Thoracic aorta (tissue), 2 donors: ENCODE measurements around the gene NOS1AP. TPM values are rescaled to one million over a fixed set of nuclear protein-coding genes. Genes with fewer than 3 reads are reported as not detected.

Experiments
- ATAC-seq: fragments of 150-250 bp; one replicate; pipeline ENCODE4 v1.8.0; 2017; ENCODE audit warnings: low read depth; ENCODE audit not compliant: insufficient number of reproducible peaks, low FRiP score
- DNase-seq: peaks from one replicate; pipeline ENCODE4 v3.0.0-alpha.2; 2020; ENCODE audit warnings: low spot score
- H3K27ac ChIP-seq, 2 donors: fragments of 200-600 bp; sonication (generic); 1 replicate in 1 of 2; 2 replicates in 1 of 2; pipeline ENCODE4 v1.5.1; 2016; ENCODE audit warnings: mild to moderate bottlenecking in 2 of 2, moderate library complexity in 2 of 2
- H3K27me3 ChIP-seq: fragments of 200-600 bp; sonication (generic); replicated peaks from 2 replicates; pipeline ENCODE4 v1.6.0; 2016; ENCODE audit warnings: mild to moderate bottlenecking; ENCODE audit not compliant: insufficient read depth
- H3K36me3 ChIP-seq: fragments of 200-600 bp; sonication (generic); one replicate; pipeline ENCODE4 v1.5.1; 2016
- H3K4me1 ChIP-seq, 2 donors: fragments of 200-600 bp; sonication (generic); 1 replicate in 1 of 2; 2 replicates in 1 of 2; pipeline versions ENCODE4 v1.5.1 to v1.6.0; 2016; ENCODE audit warnings: low read depth in 2 of 2, mild to moderate bottlenecking in 1 of 2; ENCODE audit not compliant: control insufficient read depth in 1 of 2
- H3K4me3 ChIP-seq: fragments of 200-600 bp; sonication (generic); 2 replicates; pipeline ENCODE4 v1.5.1; 2016; ENCODE audit warnings: mild to moderate bottlenecking
- H3K9me3 ChIP-seq: fragments of 200-600 bp; sonication (generic); 2 replicates; pipeline ENCODE4 v1.5.1; 2016
- total RNA-seq, 2 donors: library from RNA; depleted of rRNA; stranded (reverse); fragments of >200 nt; gene quantifications; one replicate each; pipeline versions ENCODE4 v1.1.0 to v1.2.3, GENCODE V29; 2016
- TF ChIP-seq, protein P1 (sequence below): fragments of 200-600 bp; sonication (generic); IDR thresholded peaks from one replicate; pipeline ENCODE4 v1.5.1; 2019; ENCODE audit warnings: antibody characterized with exemption

The NOS1AP gene
- total RNA-seq, 2 donors from 2014 or later: 6.3 to 12.2 TPM

DNA sequence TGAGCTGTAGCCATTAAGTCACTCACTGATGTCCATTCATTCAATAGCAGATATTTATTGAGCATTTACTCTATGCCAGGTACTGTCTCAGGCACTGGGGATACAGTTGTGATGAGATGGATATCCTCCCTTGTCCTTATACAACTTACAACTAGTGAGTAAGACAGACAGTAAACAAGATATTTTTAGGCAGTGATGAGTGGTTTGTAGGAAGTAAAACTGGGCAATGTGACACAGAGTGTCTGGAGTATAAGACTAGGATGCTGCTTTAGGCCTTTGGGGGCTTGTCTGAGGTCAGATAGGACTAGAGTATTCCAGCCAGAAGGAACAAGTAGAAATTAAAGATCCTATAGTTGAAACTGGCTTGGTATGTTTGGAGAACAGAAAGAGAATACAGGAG is 41.4 kb downstream of the NOS1AP start:
- no peak overlapping the region for H3K27ac ChIP-seq
- no peak for ATAC-seq
- H3K4me1 ChIP-seq: peaks cover 0 to 16% of the 10 kb centered on the region in 2 donors

DNA sequence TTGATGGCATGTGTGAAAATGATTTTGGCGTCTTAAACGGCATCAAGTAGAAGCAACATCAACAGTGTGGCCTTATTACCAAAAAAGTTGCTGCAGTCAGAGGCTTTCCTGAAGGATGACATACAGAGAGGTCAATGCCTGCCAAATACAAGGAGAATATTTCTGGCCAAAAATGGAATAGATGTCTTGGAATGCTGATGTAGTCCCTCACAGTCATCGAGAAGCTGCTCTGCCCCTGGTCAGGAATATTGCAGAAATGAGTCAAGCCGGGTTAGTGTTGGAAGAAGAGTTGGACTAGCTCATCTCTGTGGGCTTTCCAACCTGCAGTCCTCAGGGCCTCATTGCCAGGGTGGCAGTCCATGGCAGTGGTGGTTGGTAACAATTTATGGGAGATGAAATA is 42.1 kb downstream of the NOS1AP start:
- Histone ChIP-seq H3K27me3 (no peaks in the 10 kb centered on the region), H3K4me1 (peaks cover 0 to 16% of the 10 kb centered on the region in 2 donors), H3K27ac (no peak overlapping the region), H3K9me3 (no peaks in the 10 kb centered on the region), H3K36me3 (no peaks in the 10 kb centered on the region), H3K4me3 (no peak overlapping the region)
- ATAC-seq (no peak), DNase-seq (no peak)
- TF ChIP-seq, protein P1, sequence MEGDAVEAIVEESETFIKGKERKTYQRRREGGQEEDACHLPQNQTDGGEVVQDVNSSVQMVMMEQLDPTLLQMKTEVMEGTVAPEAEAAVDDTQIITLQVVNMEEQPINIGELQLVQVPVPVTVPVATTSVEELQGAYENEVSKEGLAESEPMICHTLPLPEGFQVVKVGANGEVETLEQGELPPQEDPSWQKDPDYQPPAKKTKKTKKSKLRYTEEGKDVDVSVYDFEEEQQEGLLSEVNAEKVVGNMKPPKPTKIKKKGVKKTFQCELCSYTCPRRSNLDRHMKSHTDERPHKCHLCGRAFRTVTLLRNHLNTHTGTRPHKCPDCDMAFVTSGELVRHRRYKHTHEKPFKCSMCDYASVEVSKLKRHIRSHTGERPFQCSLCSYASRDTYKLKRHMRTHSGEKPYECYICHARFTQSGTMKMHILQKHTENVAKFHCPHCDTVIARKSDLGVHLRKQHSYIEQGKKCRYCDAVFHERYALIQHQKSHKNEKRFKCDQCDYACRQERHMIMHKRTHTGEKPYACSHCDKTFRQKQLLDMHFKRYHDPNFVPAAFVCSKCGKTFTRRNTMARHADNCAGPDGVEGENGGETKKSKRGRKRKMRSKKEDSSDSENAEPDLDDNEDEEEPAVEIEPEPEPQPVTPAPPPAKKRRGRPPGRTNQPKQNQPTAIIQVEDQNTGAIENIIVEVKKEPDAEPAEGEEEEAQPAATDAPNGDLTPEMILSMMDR: no peak

More for the DNA sequence above, 41.4 kb downstream of the NOS1AP start:
- Histone ChIP-seq H3K36me3 (no peaks in the 10 kb centered on the region), H3K4me3 (no peak overlapping the region), H3K27me3 (no peaks in the 10 kb centered on the region), H3K9me3 (no peaks in the 10 kb centered on the region)
- no peak for DNase-seq
- TF ChIP-seq, protein P1: no peak

DNA sequence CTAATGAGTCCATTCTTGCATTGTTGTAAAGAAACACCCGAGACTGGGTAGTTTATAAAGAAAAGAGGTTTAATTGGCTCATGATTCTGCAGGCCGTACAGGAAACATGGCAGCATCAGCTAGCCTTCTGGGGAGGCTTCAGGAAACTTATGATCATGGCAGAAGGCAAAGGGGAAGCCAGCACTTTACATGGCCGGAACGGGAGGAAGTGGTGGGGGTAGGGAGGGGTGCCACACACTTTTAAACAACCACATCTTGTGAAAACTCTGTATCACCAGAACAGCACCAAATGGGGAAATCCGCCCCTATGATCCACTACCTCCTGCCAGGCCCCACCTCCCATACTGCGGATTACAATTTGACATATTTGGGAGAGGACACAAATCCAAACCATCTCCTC is 43.9 kb downstream of the NOS1AP start:
- Histone ChIP-seq H3K27ac (no peak overlapping the region), H3K9me3 (no peaks in the 10 kb centered on the region), H3K4me1 (peaks cover 0 to 16% of the 10 kb centered on the region in 2 donors), H3K27me3 (no peaks in the 10 kb centered on the region), H3K36me3 (no peaks in the 10 kb centered on the region), H3K4me3 (no peak overlapping the region)
- ATAC-seq (no peak), DNase-seq (no peak)
- TF ChIP-seq, protein P1: no peak

DNA sequence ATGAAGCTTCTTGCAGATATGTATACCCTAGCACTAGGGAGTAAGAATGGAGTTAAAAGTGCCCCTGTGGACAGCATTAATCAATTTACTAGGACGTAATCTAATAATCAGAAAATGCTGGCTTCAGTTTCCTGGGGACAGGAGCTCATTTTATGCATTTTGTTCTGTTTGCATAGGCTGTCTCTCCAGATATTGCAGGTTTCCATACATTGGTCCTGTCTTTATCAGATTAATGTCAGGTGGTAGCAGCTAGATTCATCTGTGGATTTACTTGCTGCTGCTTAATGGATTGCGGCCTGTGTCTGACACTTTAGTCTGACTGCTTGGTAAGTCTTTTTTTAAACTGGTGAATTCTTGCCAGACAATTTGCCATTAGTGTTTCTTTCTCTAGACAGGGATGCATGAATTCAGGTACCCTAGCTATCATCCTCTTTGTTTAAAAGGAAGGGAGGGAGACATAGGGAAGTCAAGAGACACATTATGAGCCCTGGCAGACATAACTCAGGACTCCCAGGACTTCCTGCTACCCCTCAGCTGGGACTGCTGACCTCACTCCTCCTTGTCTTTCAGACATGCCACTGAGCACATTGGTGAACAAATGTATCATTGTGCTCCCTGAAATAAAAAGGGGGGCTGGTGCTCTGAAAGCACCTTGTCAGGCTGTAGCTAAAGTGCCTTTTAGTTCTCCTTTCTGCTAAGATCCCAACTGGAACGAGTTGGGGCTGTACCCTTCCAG is 47.7 kb downstream of the NOS1AP start:
- TF ChIP-seq, protein P1: no peak
- Histone ChIP-seq H3K36me3 (no peaks in the 10 kb centered on the region), H3K27me3 (no peaks in the 10 kb centered on the region), H3K27ac (no peak overlapping the region), H3K9me3 (no peaks in the 10 kb centered on the region), H3K4me1 (peaks cover 0 to under 1% of the 10 kb centered on the region in 2 donors), H3K4me3 (no peak overlapping the region)
- DNase-seq: no peak
- no peak for ATAC-seq

DNA sequence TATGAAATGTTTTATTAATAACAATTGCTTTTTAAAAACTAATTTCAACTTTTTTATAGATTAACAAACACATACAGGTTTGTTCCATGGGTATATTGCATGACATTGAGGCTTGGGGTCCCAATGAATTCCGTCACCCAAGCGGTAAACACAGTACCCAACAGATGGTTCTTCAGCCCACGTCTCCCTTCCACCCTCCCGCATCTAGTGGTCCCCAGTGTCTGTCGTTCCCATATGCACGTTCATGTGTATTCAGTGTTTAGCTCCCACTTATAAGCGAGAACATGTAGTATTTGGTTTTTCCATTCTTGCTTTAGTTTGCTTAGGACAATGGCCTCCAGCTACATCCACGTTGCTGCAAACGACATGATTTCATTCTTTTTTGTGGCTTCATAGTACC is 48.6 kb downstream of the NOS1AP start:
- Histone ChIP-seq H3K27me3 (no peaks in the 10 kb centered on the region), H3K27ac (no peak overlapping the region), H3K36me3 (no peaks in the 10 kb centered on the region), H3K4me3 (no peak overlapping the region), H3K4me1 (no peaks in the 10 kb centered on the region), H3K9me3 (no peaks in the 10 kb centered on the region)
- no peak for DNase-seq
- TF ChIP-seq, protein P1: no peak
- ATAC-seq: no peak
